OCI-LY3 (cell line): ENCODE measurements around the gene FBRSL1.

Experiments
- H2AFZ ChIP-seq: fragments of 200-600, 300-600 bp; shearing (Covaris generic); 2 replicates; pipeline ENCODE4 v1.6.0; 2014; ENCODE audit warnings: antibody characterized with exemption, low read depth, low read length
- H3K27ac ChIP-seq: fragments of 200-600, 300-600 bp; sonication (generic); 2 replicates; pipeline ENCODE4 v1.5.1; 2014; ENCODE audit warnings: mild to moderate bottlenecking, low read length, moderate library complexity, mixed read lengths
- H3K27me3 ChIP-seq: fragments of 200-600, 300-600 bp; sonication (generic); 2 replicates; pipeline ENCODE4 v1.6.1; 2014; ENCODE audit warnings: low read depth, low read length, mixed read lengths
- H3K36me3 ChIP-seq: fragments of 200-600, 300-600 bp; sonication (generic); replicated peaks from 2 replicates; pipeline ENCODE3; 2014; ENCODE audit warnings: low read depth, low read length, mixed read lengths
- H3K4me1 ChIP-seq: fragments of 300-600, 200-600 bp; sonication (generic); 2 replicates; pipeline ENCODE4 v1.6.1; 2014; ENCODE audit warnings: low read length, mixed read lengths
- H3K4me2 ChIP-seq: fragments of 200-600, 300-600 bp; sonication (generic); 2 replicates; pipeline ENCODE4 v1.6.1; 2014; ENCODE audit warnings: low read length, mixed read lengths
- H3K4me3 ChIP-seq: fragments of 300-600, 200-600 bp; sonication (generic); 2 replicates; pipeline ENCODE4 v1.5.1; 2014; ENCODE audit warnings: antibody characterized with exemption, mild to moderate bottlenecking, low read length, moderate library complexity
- H3K79me2 ChIP-seq: fragments of 300-600, 200-600 bp; shearing (Covaris generic); 2 replicates; pipeline ENCODE4 v1.6.1; 2014; ENCODE audit warnings: mild to moderate bottlenecking, low read length, mixed read lengths
- H3K9ac ChIP-seq: fragments of 300-600, 200-600 bp; shearing (Covaris generic); 2 replicates; pipeline ENCODE4 v1.6.0; 2014; ENCODE audit warnings: mild to moderate bottlenecking, low read length, moderate library complexity
- H3K9me3 ChIP-seq: fragments of 200-600, 300-600 bp; shearing (Covaris generic); 2 replicates; pipeline ENCODE4 v1.6.1; 2014; ENCODE audit warnings: low read length, mixed read lengths; ENCODE audit not compliant: insufficient read depth
- H4K20me1 ChIP-seq: fragments of 200-600, 300-600 bp; sonication (generic); 2 replicates; pipeline ENCODE4 v1.6.1; 2016; ENCODE audit warnings: low read length, mixed read lengths; ENCODE audit not compliant: insufficient read depth
- EZH2phosphoT487 ChIP-seq: fragments of 200-600 bp; shearing (Covaris generic); IDR thresholded peaks from 2 replicates; pipeline ENCODE4 v1.6.1; 2018; ENCODE audit warnings: antibody characterized with exemption, mixed run types, low read depth
- TF ChIP-seq, protein P1 (sequence below): fragments of 200-600, 300-600 bp; sonication (generic); IDR thresholded peaks from 2 replicates; pipeline ENCODE4 v1.5.1; 2014; ENCODE audit warnings: antibody characterized with exemption, low read length, low read depth

The FBRSL1 gene

GRCh38 chr12:132546647-132547046, 56.7 kb downstream of the FBRSL1 start:
- H3K27me3 ChIP-seq, result no peaks in the 10 kb centered on the region
- H3K9me3 ChIP-seq, result no peaks in the 10 kb centered on the region
- no peaks in the 10 kb centered on the region for H3K4me1 ChIP-seq
- no peak overlapping the region for H3K27ac ChIP-seq
- H4K20me1 ChIP-seq, result no peaks in the 10 kb centered on the region
- no peak for TF ChIP-seq EZH2phosphoT487
- TF ChIP-seq, protein P1, sequence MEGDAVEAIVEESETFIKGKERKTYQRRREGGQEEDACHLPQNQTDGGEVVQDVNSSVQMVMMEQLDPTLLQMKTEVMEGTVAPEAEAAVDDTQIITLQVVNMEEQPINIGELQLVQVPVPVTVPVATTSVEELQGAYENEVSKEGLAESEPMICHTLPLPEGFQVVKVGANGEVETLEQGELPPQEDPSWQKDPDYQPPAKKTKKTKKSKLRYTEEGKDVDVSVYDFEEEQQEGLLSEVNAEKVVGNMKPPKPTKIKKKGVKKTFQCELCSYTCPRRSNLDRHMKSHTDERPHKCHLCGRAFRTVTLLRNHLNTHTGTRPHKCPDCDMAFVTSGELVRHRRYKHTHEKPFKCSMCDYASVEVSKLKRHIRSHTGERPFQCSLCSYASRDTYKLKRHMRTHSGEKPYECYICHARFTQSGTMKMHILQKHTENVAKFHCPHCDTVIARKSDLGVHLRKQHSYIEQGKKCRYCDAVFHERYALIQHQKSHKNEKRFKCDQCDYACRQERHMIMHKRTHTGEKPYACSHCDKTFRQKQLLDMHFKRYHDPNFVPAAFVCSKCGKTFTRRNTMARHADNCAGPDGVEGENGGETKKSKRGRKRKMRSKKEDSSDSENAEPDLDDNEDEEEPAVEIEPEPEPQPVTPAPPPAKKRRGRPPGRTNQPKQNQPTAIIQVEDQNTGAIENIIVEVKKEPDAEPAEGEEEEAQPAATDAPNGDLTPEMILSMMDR, result no peak
- H3K4me3 ChIP-seq, result no peak overlapping the region
- H2AFZ ChIP-seq, result no peak overlapping the region
- H3K79me2 ChIP-seq, result no peaks in the 10 kb centered on the region
- no peaks in the 10 kb centered on the region for H3K36me3 ChIP-seq
- H3K9ac ChIP-seq, result no peak overlapping the region
- no peak overlapping the region for H3K4me2 ChIP-seq

DNA sequence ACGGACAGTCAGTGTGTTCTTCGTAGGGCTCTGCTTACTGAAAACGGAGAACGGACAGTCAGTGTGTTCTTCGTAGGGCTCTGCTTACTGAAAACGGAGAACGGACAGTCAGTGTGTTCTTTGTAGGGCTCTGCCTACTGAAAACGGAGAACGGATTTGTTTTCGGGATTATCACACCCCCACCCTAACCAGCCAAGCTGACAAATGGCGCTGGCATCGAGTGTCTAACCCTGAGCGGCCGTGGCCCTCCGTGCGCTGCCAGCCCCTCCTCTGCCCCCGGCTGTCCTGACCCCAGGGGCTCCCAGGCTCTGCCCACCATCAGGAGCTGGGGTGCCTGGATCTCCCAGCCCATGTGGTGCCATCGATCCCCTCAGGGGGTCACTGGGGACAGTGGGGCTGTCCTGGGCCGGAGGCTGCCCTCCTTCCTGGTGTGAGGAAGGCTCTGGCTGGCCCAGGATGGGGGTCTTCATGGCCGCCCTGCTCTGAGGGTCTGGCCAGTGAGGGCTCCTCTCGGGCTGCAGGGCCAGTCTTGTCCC, 57.3 kb downstream of the FBRSL1 start:
- H4K20me1 ChIP-seq, result no peaks in the 10 kb centered on the region
- H3K27ac ChIP-seq, result no peak overlapping the region
- H3K79me2 ChIP-seq, result no peaks in the 10 kb centered on the region
- H3K9me3 ChIP-seq, result no peaks in the 10 kb centered on the region
- H3K4me1 ChIP-seq, result no peaks in the 10 kb centered on the region
- H3K27me3 ChIP-seq, result no peaks in the 10 kb centered on the region
- H3K9ac ChIP-seq, result no peak overlapping the region
- H3K36me3 ChIP-seq, result no peaks in the 10 kb centered on the region
- no peak overlapping the region for H3K4me3 ChIP-seq
- H2AFZ ChIP-seq, result no peak overlapping the region
- TF ChIP-seq EZH2phosphoT487, result no peak
- TF ChIP-seq, protein P1, result no peak
- no peak overlapping the region for H3K4me2 ChIP-seq

GRCh38 chr12:132548430-132549058, 58.6 kb downstream of the FBRSL1 start:
- Histone ChIP-seq H3K27me3 (no peaks in the 10 kb centered on the region), H3K4me3 (no peak overlapping the region), H3K9ac (no peak overlapping the region), H3K79me2 (no peaks in the 10 kb centered on the region), H3K36me3 (no peaks in the 10 kb centered on the region), H3K9me3 (no peaks in the 10 kb centered on the region), H4K20me1 (no peaks in the 10 kb centered on the region), H3K4me1 (no peaks in the 10 kb centered on the region), H3K4me2 (no peak overlapping the region), H2AFZ (no peak overlapping the region), H3K27ac (no peak overlapping the region)
- TF ChIP-seq, protein P1, result no peak
- TF ChIP-seq EZH2phosphoT487, result no peak

DNA sequence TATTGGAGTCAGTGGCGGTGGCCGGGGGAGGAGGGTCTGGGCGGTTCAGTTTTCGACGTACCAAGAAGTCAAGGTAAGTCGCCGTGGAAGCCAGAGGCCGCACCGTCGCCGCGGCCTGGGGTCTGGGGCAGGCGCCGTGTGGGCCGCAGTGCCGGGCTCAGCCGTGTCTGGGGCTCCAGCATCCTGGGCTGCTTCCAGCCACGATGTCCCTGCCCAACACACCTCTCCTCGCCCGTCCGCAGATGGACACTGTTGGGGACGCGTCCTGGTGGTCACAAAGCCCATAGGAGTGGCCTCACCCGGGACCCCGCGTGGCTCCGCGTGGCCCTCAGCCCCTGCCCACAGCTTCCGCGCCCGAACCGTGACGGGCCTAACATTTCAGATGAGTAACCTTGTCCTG, 59.1 kb downstream of the FBRSL1 start:
- Histone ChIP-seq H3K27ac (no peak overlapping the region), H3K4me2 (no peak overlapping the region), H3K9ac (no peak overlapping the region), H3K27me3 (no peaks in the 10 kb centered on the region), H3K36me3 (no peaks in the 10 kb centered on the region), H3K9me3 (no peaks in the 10 kb centered on the region), H3K4me3 (no peak overlapping the region), H2AFZ (no peak overlapping the region), H3K79me2 (no peaks in the 10 kb centered on the region), H3K4me1 (no peaks in the 10 kb centered on the region), H4K20me1 (no peaks in the 10 kb centered on the region)
- TF ChIP-seq, protein P1, result no peak
- TF ChIP-seq EZH2phosphoT487, result no peak
